ENCODE measurements around the gene TJP3.

TJP3 gene

GRCh38 chr19:3719868-3720267 lies 11.7 kb downstream of the TJP3 start:
- no peak for DNase-seq (ENCODE audit: low spot score)
- TF ChIP-seq, protein P1, sequence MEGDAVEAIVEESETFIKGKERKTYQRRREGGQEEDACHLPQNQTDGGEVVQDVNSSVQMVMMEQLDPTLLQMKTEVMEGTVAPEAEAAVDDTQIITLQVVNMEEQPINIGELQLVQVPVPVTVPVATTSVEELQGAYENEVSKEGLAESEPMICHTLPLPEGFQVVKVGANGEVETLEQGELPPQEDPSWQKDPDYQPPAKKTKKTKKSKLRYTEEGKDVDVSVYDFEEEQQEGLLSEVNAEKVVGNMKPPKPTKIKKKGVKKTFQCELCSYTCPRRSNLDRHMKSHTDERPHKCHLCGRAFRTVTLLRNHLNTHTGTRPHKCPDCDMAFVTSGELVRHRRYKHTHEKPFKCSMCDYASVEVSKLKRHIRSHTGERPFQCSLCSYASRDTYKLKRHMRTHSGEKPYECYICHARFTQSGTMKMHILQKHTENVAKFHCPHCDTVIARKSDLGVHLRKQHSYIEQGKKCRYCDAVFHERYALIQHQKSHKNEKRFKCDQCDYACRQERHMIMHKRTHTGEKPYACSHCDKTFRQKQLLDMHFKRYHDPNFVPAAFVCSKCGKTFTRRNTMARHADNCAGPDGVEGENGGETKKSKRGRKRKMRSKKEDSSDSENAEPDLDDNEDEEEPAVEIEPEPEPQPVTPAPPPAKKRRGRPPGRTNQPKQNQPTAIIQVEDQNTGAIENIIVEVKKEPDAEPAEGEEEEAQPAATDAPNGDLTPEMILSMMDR (IDR thresholded peaks at IDR 0.05; ENCODE audit: extremely low read depth, insufficient read depth, missing control alignments), result no peak
- in situ Hi-C loops (cut with MboI; ENCODE audit: low pct_unique_long_range_greater_than_20kb, low sequenced_read_pairs, unreplicated experiment), result no loop called here

- DNase-seq (ENCODE audit: low spot score), result no peak
- in situ Hi-C loops (cut with MboI; ENCODE audit: low pct_unique_long_range_greater_than_20kb, low sequenced_read_pairs, unreplicated experiment), result no loop called here
- TF ChIP-seq, protein P1 (IDR thresholded peaks at IDR 0.05; ENCODE audit: extremely low read depth, insufficient read depth, missing control alignments), result no peak
Measured at GRCh38 chr19:3720349-3720917, 12.2 kb downstream of the TJP3 start.

DNA sequence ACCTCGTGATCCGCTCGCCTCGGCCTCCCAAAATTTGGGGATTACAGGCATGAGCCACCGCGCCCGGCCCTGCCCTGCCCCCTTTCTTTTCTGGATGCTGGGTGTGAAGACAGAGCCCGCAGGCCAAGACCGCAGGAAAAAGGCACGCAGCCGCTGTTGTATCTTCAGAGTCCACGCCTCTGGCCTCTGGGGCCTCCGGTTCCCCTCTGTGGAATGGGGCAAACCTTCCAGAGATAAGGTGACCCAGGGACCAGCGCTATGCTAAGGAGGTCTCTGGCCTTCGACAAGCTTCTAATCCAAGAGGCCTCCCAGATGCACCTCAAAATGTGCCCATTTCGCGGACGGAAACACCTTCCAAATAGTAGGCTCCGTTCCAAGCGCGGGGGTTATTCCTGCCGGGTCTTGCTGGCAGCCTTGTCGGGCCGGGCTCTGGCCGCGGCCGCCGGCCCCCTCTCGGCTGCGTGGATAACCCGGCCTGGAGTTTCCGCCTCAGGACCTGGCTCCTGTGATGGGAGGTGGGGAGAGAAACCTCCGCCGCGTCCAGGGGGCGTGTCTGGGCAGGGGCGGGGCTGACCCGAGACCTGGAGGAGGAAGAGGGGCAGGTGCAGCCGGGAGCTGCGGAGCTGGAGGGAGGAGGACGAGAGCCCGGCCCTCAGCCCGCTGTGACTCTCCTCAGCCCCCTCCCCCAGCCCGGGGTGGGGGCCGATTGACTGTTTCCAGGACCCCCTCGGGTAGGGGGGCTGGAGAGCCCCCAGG lies 13.1 kb downstream of the TJP3 start:
- peak; percentile 96 for DNase-seq (ENCODE audit: low spot score)
- TF ChIP-seq, protein P1 (IDR thresholded peaks at IDR 0.05; ENCODE audit: extremely low read depth, insufficient read depth, missing control alignments), result no peak
- in situ Hi-C loops (cut with MboI; ENCODE audit: low pct_unique_long_range_greater_than_20kb, low sequenced_read_pairs, unreplicated experiment), result no loop called here

- TF ChIP-seq, protein P1 (IDR thresholded peaks at IDR 0.05; ENCODE audit: extremely low read depth, insufficient read depth, missing control alignments), result no peak
Measured at GRCh38 chr19:3721887-3722442, 13.8 kb downstream of the TJP3 start.

DNA sequence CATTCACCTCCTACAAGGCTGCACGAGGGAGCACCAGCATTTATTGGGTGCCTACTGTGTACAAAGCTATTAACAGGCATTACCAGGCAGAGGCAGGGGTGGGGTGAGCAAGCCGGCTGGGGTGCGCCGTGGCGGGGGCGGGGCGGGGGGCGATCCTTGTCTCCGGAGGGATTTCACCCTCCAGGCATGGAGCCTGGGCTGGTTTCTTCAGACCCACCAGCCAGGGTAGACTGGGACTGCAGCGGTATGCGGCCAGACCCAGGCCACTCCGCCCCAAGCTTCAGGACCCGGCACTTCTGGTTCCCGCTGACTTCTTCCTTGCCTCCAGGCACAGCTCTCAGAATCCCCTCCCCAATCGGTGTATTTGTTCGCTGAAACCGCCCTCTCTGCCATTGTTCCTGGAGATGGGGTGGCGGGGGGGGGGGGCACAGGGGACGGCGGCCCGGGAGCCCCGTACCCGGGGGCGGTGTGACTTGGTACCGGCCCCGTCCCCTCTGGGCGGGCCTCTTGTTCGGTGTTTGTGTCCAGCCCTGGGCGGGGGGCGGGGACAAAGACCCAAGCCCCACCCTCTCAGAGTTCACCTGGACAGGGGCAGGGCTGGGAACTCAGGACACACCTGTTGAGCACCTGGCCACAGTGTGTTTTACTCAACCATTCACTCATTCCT lies 14.4 kb downstream of the TJP3 start:
- TF ChIP-seq, protein P1 (IDR thresholded peaks at IDR 0.05; ENCODE audit: extremely low read depth, insufficient read depth, missing control alignments), result no peak
- in situ Hi-C loops (cut with MboI; ENCODE audit: low pct_unique_long_range_greater_than_20kb, low sequenced_read_pairs, unreplicated experiment), result no loop called here
- DNase-seq (ENCODE audit: low spot score), result no peak

More at GRCh38 chr19:3721887-3722442, 13.8 kb downstream of the TJP3 start:
- no peak for DNase-seq (ENCODE audit: low spot score)
- in situ Hi-C loops (cut with MboI; ENCODE audit: low pct_unique_long_range_greater_than_20kb, low sequenced_read_pairs, unreplicated experiment), result no loop called here

DNA sequence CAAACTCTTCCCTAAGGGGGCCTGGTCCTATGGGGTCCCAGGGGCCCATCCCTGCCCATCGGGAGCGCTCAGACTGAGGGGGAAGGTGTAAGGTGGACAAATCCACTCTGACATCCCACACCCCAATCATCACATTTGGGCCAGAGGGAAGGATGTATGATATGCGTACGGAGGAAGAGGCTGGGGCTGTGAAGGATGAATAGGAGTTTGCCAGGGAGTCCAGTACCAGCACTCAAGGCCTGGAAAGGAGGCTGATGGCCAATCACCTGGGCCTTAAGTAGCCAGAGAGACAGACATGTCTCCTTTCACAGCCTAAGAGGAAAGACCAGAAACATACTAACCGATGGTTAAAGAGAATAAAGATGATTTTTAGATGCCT lies 14.9 kb downstream of the TJP3 start:
- DNase-seq (ENCODE audit: low spot score), result no peak
- in situ Hi-C loops (cut with MboI; ENCODE audit: low pct_unique_long_range_greater_than_20kb, low sequenced_read_pairs, unreplicated experiment), result no loop called here
- TF ChIP-seq, protein P1 (IDR thresholded peaks at IDR 0.05; ENCODE audit: extremely low read depth, insufficient read depth, missing control alignments), result no peak

Measured in GM13977 (cell line).